ENCODE measurements around the gene ADGRB3. TPM values are rescaled to one million over a fixed set of nuclear protein-coding genes. Genes with fewer than 3 reads are reported as not detected.

The ADGRB3 gene
- polyA plus RNA-seq, 1 experiment = not detected

DNA sequence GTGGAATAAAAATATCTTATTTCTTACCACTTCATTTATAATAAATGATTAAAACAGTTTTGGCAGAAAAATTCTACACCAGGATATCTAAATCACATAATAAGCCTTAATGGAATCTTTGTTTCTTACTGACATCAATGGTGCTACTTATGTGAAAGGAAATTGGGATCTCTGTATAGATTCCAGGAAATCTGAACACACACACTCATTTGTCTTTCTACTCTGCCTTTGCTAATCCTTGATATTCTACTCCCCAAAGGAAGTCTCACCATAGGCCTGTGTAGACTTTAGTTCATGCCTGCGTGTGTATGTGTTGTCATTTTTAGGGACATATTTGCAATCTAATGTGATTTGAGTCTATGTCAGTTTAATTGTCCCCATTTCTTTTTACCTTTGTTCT lies 7.9 kb downstream of the ADGRB3 start:
- TF ChIP-seq, protein P1, sequence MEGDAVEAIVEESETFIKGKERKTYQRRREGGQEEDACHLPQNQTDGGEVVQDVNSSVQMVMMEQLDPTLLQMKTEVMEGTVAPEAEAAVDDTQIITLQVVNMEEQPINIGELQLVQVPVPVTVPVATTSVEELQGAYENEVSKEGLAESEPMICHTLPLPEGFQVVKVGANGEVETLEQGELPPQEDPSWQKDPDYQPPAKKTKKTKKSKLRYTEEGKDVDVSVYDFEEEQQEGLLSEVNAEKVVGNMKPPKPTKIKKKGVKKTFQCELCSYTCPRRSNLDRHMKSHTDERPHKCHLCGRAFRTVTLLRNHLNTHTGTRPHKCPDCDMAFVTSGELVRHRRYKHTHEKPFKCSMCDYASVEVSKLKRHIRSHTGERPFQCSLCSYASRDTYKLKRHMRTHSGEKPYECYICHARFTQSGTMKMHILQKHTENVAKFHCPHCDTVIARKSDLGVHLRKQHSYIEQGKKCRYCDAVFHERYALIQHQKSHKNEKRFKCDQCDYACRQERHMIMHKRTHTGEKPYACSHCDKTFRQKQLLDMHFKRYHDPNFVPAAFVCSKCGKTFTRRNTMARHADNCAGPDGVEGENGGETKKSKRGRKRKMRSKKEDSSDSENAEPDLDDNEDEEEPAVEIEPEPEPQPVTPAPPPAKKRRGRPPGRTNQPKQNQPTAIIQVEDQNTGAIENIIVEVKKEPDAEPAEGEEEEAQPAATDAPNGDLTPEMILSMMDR (IDR thresholded peaks at IDR 0.05; ENCODE audit: low read depth, low read length) = no peak
- ChIA-PET CTCF (no interaction called here), POLR2A (no interaction called here)

DNA sequence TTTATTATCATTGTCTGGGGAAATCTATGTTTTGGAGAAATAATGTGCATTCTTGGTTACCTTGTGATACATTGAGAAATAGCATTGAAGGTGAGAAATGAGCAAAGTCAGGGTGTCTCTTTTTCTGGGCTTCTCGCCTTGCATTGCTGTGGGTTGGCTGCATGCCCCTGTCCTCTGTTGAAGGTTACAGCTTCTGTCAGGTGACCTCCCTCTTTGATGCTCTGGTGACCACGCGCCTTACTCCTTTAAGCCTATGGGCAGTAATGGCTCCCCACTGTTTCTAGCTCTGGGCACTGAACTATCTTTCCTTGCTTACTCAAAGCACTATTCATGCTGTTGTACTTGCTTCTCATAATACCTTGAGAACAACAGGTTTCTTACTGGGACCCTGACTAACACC lies 14.6 kb downstream of the ADGRB3 start:
- CTCF ChIA-PET = interaction anchor here (1.7 kb wide), 1 partner anchor 11 kb away, joined by 6 read pairs; no protein-coding TSS in a partner anchor

More for the DNA sequence above, 7.9 kb downstream of the ADGRB3 start:
- H3K27ac ChIP-seq (ENCODE audit: low read depth, low read length) = no peak overlapping the region
- no peaks in the 10 kb centered on the region for H3K27me3 ChIP-seq (ENCODE audit: control insufficient read depth, insufficient read depth, low read length)
- DNase-seq (ENCODE audit: low read depth, low spot score) = no peak
- H3K4me3 ChIP-seq (ENCODE audit: low read depth, low read length) = no peak overlapping the region
- no peaks in the 10 kb centered on the region for H3K9me3 ChIP-seq (ENCODE audit: control insufficient read depth, insufficient read depth, low read length)

DNA sequence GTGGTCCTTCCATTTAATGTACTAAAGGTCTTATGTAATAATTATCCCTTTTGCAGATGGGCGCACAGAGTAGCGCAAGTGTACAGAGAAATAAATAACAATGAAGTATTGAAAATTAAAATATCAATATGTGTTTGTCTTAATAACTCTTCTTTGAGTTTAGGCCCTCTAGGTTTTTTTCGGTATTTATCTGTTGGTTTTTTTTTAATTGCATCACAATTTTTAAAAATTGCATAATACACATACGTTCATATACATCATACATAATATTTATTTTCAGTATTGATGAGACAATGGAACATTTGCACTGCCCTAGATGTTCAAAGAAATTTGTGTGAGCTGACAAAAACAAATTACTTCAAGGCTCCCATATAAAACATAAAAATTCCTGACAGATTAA lies 15.1 kb downstream of the ADGRB3 start:
- ChIA-PET CTCF (interaction anchor here (1.7 to 2.5 kb wide), 2 partner anchors 12 kb away, joined by 6 to 14 read pairs; no protein-coding TSS in a partner anchor), POLR2A (no interaction called here)
- DNase-seq (ENCODE audit: low read depth, low spot score) = no peak

More for the DNA sequence above, 14.6 kb downstream of the ADGRB3 start:
- no peaks in the 10 kb centered on the region for H3K27me3 ChIP-seq (ENCODE audit: control insufficient read depth, insufficient read depth, low read length)
- POLR2A ChIA-PET = no interaction called here
- H3K4me3 ChIP-seq (ENCODE audit: low read depth, low read length) = no peak overlapping the region
- no peaks in the 10 kb centered on the region for H3K9me3 ChIP-seq (ENCODE audit: control insufficient read depth, insufficient read depth, low read length)
- no peak for DNase-seq (ENCODE audit: low read depth, low spot score)
- TF ChIP-seq, protein P1 (IDR thresholded peaks at IDR 0.05; ENCODE audit: low read depth, low read length) = no peak
- H3K27ac ChIP-seq (ENCODE audit: low read depth, low read length) = no peak overlapping the region

DNA sequence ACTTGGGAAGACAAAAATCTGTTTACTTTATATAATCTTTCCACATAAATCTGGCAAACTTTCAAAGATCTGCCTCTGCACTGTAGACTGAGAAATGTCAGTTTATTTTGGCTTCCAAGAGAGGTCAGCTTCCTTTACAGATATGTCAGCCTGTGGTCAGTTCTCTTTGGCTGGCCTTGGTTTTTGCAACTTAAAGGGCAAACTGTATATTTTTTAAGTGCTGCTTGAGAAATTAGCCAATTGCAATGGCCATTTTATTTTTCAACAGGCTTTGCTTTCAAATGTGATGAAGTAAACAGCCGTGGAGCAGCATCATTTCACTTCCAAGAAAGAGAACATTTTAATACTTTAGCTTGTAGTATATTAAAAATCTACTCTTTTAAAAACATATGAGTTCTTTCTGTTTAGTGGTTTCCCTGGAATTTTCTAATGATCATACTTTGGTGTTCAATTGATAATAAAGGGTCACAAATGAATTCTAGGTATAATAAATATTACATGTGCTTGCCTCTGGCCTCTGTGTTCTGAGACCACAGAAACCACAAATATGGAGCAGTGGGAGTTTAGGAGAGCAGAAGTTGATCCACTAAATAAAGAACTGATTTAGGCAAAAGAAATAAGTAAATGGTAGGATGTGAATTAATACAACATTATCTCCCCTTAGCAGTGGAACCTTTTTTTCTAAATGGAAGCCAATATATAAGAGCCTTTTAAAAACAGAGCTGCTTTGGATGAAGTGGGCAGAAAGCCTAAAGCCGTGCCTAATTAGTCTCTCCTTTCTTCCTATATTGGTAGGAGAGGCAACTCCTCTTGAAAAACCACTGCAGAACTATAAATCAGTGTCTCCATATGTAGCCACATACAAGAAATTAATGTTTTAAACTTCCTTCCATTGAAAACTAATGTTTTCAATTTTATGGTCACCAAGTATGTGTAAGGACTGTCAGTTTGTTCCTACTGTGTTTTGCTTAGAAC lies 16.2 kb downstream of the ADGRB3 start:
- Histone ChIP-seq H3K27ac (ENCODE audit: low read depth, low read length) (no peak overlapping the region), H3K9me3 (ENCODE audit: control insufficient read depth, insufficient read depth, low read length) (no peaks in the 10 kb centered on the region), H3K27me3 (ENCODE audit: control insufficient read depth, insufficient read depth, low read length) (no peaks in the 10 kb centered on the region), H3K4me3 (ENCODE audit: low read depth, low read length) (no peak overlapping the region)
- ChIA-PET POLR2A (no interaction called here), CTCF (interaction anchor here (2.5 kb wide), 1 partner anchor 13 kb away, joined by 14 read pairs; no protein-coding TSS in a partner anchor)
- TF ChIP-seq, protein P1 (IDR thresholded peaks at IDR 0.05; ENCODE audit: low read depth, low read length) = no peak
- no peak for DNase-seq (ENCODE audit: low read depth, low spot score)

More for the DNA sequence above, 15.1 kb downstream of the ADGRB3 start:
- no peaks in the 10 kb centered on the region for H3K27me3 ChIP-seq (ENCODE audit: control insufficient read depth, insufficient read depth, low read length)
- TF ChIP-seq, protein P1 (IDR thresholded peaks at IDR 0.05; ENCODE audit: low read depth, low read length) = no peak
- no peaks in the 10 kb centered on the region for H3K9me3 ChIP-seq (ENCODE audit: control insufficient read depth, insufficient read depth, low read length)
- no peak overlapping the region for H3K4me3 ChIP-seq (ENCODE audit: low read depth, low read length)
- H3K27ac ChIP-seq (ENCODE audit: low read depth, low read length) = no peak overlapping the region

DNA sequence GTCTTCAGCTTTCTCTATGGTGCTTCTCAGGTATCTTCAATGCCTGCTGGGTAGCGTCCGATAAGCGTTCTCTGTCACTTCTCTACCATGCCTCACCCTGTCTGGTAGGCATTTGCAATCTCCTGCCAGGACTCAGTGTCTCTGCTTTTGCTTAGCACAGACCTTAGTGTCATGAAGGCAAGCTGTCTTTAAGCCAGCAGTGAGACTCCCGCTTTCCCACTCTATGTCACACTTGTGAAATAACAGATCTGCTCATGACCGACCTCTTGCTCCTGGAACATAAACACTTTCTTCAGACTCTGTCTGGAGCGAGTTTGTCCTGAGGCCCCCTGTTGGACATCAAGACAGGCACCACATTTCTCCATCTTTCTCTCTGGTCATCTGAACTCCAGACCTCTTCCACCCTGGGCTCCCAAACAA lies 17.0 kb downstream of the ADGRB3 start:
- Histone ChIP-seq H3K9me3 (ENCODE audit: control insufficient read depth, insufficient read depth, low read length) (no peaks in the 10 kb centered on the region), H3K4me3 (ENCODE audit: low read depth, low read length) (no peak overlapping the region), H3K27me3 (ENCODE audit: control insufficient read depth, insufficient read depth, low read length) (no peaks in the 10 kb centered on the region), H3K27ac (ENCODE audit: low read depth, low read length) (no peak overlapping the region)
- CTCF ChIA-PET = interaction anchor here (0.9 to 2.5 kb wide), 2 partner anchors 14 to 16 kb away, joined by 4 to 14 read pairs; no protein-coding TSS in a partner anchor
- POLR2A ChIA-PET = no interaction called here
- TF ChIP-seq, protein P1 (IDR thresholded peaks at IDR 0.05; ENCODE audit: low read depth, low read length) = no peak
- DNase-seq (ENCODE audit: low read depth, low spot score) = no peak
